Chondrocyte (in vitro differentiated cells): Measurements from ENCODE around the gene PTGFRN. TPM values are rescaled to one million over a fixed set of nuclear protein-coding genes. Genes with fewer than 3 reads are reported as not detected.

Experiments used
- DNase-seq: peaks from one replicate; pipeline ENCODE4 v3.0.0; 2021; ENCODE audit warnings: mixed read lengths, low spot score
- H3K27ac Mint-ChIP-seq: one replicate; pipeline ENCODE4 v1.8.0; 2021; ENCODE audit warnings: mild to moderate bottlenecking, moderate library complexity, mixed read lengths; ENCODE audit not compliant: unreplicated experiment
- H3K27me3 Mint-ChIP-seq: 2 replicates; pipeline ENCODE4 v1.8.0; 2021; ENCODE audit warnings: low read depth, mixed read lengths
- H3K36me3 Mint-ChIP-seq: 2 replicates; pipeline ENCODE4 v1.8.0; 2021; ENCODE audit warnings: low read depth, mixed read lengths
- H3K4me1 Mint-ChIP-seq: 2 replicates; pipeline ENCODE4 v1.8.0; 2021; ENCODE audit warnings: low read depth, mild to moderate bottlenecking, mixed read lengths
- H3K4me3 Mint-ChIP-seq: one replicate; pipeline ENCODE4 v1.8.0; 2021; ENCODE audit warnings: mild to moderate bottlenecking, moderate library complexity, mixed read lengths; ENCODE audit not compliant: unreplicated experiment
- H3K9me3 Mint-ChIP-seq: 2 replicates; pipeline ENCODE4 v1.8.0; 2021; ENCODE audit warnings: low read depth, mixed read lengths
- CTCF ChIP-seq: fragments of 200-600 bp; sonication (generic); IDR thresholded peaks from 2 replicates; pipeline ENCODE4 v1.5.0; 2021; ENCODE audit warnings: antibody characterized with exemption, mild to moderate bottlenecking, moderate library complexity
- total RNA-seq: library from RNA; stranded (reverse); gene quantifications from 3 replicates; pipeline ENCODE4 v1.2.1, GENCODE V29; 2021

Gene PTGFRN
- total RNA-seq, 1 donor from 2014 or later, result 117 TPM

GRCh38 chr1:117017062-117017461, 107.3 kb downstream of the PTGFRN start:
- Mint-ChIP-seq H3K27ac (no peak overlapping the region), H3K36me3 (no peaks in the 10 kb centered on the region), H3K4me3 (no peak overlapping the region), H3K4me1 (peaks cover 18% of the 10 kb centered on the region), H3K27me3 (no peaks in the 10 kb centered on the region), H3K9me3 (no peaks in the 10 kb centered on the region)
- no peak for TF ChIP-seq CTCF
- DNase-seq, result no peak

- H3K4me1 Mint-ChIP-seq, result peaks cover 22% of the 10 kb centered on the region
- no peak for DNase-seq
- H3K27me3 Mint-ChIP-seq, result no peaks in the 10 kb centered on the region
- TF ChIP-seq CTCF, result no peak
- H3K27ac Mint-ChIP-seq, result no peak overlapping the region
- no peaks in the 10 kb centered on the region for H3K9me3 Mint-ChIP-seq
- no peak overlapping the region for H3K4me3 Mint-ChIP-seq
- H3K36me3 Mint-ChIP-seq, result no peaks in the 10 kb centered on the region
Observed at GRCh38 chr1:117017648-117018047, 107.9 kb downstream of the PTGFRN start.

- Mint-ChIP-seq H3K27me3 (no peaks in the 10 kb centered on the region), H3K4me3 (no peak overlapping the region), H3K36me3 (no peaks in the 10 kb centered on the region), H3K9me3 (no peaks in the 10 kb centered on the region), H3K27ac (no peak overlapping the region), H3K4me1 (peaks cover 19% of the 10 kb centered on the region)
- TF ChIP-seq CTCF, result no peak
- no peak for DNase-seq
Observed at GRCh38 chr1:117020526-117021156, 110.9 kb downstream of the PTGFRN start.

GRCh38 chr1:117022114-117022513, 112.4 kb downstream of the PTGFRN start:
- no peak for DNase-seq
- Mint-ChIP-seq H3K27ac (no peak overlapping the region), H3K4me3 (no peak overlapping the region), H3K4me1 (peaks cover 32% of the 10 kb centered on the region), H3K36me3 (no peaks in the 10 kb centered on the region), H3K27me3 (no peaks in the 10 kb centered on the region), H3K9me3 (no peaks in the 10 kb centered on the region)
- TF ChIP-seq CTCF, result no peak

- TF ChIP-seq CTCF, result no peak
- Mint-ChIP-seq H3K4me1 (peaks cover 25% of the 10 kb centered on the region), H3K36me3 (no peaks in the 10 kb centered on the region), H3K27me3 (no peaks in the 10 kb centered on the region), H3K9me3 (no peaks in the 10 kb centered on the region), H3K27ac (no peak overlapping the region), H3K4me3 (no peak overlapping the region)
- DNase-seq, result no peak
Observed at GRCh38 chr1:117025568-117025967, 115.9 kb downstream of the PTGFRN start.
